ENCODE results near the gene OR52D1.

- TF ChIP-seq CTCF (IDR thresholded peaks at IDR 0.05) (no peak), POLR2AphosphoS5 (IDR thresholded peaks at IDR 0.05) (no peak), EP300 (IDR thresholded peaks at IDR 0.05) (no peak)
Measured at GRCh38 chr11:5443835-5444393, 44.6 kb upstream of the OR52D1 start.

All from esophagus muscularis mucosa (tissue), 4 donors.